ACHN (cell line): ENCODE measurements around the gene EFNA5.

Experiments
- DNase-seq: peaks from one replicate; pipeline ENCODE4 v3.0.0-alpha.2; 2015
- in situ Hi-C: cut with HindIII; loops from 2 replicates; pipeline ENCODE4 v1.10.0; 2017; ENCODE audit warnings: low sequenced_read_pairs, low pct_ligation_motif_present, low pct_unique_long_range_greater_than_20kb

Gene EFNA5

DNA sequence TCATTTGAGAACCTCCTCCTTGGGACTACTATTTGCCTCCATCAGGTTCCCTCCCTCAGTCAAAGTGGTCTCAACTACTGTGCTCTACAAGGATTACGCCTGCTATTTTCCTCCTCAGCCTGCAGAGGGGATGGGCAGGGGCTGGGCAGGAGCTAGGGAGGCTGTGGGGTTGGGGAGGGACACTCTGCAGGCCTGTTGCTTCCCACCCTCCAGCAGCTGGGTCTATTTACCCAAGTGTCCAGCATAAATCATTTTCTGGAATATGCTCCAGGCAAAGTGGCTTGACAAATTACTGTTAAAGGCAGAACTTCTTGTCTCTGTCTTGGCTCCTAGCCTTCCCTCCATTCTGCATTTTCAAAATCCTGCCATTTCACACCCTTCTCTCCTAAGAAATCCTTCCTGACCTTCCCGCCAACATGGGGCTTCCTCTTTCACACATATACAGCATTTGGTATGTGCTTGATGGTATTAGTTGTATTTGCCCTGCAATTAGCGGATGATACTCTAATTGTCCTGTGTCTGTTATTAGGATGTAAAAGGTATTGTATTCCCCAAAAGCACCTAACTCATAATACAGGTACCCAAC, 106.7 kb downstream of the EFNA5 start:
- in situ Hi-C loops, result no loop called here
- DNase-seq, result no peak

DNA sequence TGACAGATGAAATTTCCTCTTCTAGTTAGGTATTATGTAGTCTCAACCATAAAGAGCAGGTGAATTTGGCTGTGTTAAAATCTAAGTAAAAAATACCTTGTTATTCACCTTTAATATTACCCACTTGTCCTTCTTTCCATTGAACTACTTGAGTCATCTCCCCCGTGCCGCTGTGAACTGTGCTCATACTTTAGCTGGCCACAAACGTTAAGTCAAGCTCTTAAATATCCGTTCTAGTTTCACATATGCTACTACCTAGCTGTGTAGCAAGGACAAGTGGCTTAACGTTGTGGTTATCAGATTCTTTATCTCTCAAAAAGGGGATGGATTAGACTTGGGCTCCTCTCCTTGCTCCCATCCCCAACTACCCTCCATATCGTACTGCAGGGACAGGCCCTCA, 110.4 kb downstream of the EFNA5 start:
- in situ Hi-C loops, result no loop called here
- DNase-seq, result no peak

DNA sequence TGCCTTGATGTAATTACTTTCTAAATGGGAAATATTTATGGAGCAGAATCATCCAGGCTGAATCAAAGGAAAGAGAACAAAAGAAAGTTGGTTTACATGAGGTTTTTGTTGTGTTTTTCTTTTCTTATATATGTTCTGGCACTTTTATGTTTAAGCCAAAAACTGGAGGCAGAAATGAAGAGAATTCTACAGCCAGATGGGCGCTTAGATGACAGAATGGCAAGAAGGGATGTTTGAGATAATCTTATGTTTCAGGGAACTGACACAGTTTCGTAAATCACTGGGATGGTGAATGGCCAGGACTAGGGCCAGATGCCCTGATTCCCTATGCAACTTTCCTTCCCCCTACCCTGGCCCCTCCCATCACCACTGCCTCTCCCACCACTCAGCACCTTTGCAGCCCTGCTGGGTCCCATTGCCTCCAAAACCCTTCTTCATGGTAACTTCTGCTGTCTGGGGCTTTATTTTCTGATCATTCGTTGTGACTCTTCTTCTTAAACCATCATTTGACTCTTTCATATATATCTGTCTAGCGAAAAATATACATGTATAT, 111.8 kb downstream of the EFNA5 start:
- no peak for DNase-seq
- in situ Hi-C loops, result no loop called here

DNA sequence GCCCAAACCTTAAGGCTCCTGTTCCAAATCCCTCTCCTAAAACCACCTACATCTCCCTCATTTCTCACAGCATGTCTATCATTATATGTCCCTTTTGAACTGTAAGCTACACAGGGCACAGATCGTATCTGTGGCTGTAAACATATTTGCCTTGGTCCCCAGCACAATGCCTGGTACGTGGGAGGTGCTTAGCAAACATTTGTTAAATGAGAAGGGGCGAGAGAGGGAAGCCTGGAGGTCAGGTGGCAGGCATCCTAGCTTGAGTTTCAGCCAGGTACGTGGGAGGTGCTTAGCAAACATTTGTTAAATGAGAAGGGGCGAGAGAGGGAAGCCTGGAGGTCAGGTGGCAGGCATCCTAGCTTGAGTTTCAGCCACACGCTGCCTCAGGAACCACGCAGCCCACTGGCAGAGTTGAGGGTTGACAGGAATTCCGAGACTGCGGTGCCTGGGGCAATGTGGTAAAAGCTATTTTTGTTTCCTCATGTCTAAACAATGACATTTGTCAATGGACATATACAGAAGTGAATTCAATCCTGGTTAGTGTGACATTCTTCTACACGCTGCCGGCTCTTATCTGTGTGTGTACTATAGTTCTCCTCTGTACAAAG, 113.6 kb downstream of the EFNA5 start:
- DNase-seq, result no peak
- in situ Hi-C loops, result no loop called here

DNA sequence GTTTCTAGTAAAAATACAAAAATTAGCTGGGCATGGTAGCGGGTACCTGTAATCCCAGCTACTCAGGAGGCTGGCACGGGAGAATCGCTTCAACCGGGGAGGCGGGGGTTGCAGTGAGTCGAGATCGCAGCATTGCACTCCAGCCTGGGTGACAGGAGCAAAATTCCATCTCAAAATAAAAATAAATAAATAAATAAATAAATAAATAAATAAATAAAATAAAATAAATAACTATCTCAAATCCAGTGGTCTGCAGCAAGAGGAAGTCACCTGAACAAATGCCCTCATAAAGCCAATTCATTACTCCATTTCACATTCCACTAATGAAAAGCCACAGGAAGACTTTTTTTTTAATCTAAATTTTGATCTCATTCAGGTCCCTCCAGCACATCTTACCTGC, 114.2 kb downstream of the EFNA5 start:
- no peak for DNase-seq
- in situ Hi-C loops, result no loop called here

DNA sequence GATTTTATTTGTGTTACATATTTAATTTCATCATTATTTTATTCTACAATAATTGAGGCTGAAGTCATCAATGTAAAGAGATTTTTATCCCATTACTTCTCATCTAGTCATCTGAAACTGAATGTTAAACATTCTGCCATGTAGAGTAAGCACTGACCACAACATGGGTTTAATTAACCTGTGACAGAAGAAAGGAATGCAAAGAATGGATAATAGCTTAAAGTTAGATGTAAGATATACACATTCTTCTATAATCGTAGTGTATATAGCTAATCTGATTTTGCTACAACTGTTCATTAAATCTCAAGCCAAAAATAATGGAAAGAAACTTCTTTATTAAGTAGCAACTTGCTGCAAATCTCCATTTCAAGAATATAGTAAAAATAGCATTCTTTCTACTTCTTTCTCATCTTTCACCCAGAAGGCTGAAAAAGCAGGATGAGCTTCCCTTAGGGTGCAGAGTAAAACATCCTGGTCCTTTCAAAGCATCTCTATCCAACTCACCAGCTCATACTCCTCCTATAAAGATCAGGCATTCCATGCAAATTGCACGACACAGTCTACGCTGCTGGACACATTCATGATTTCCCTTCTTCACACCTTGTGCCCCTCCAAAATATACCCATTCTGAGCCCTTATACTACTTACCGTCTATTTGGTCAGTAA, 115.2 kb downstream of the EFNA5 start:
- DNase-seq, result peak; percentile 19
- in situ Hi-C loops, result no loop called here

DNA sequence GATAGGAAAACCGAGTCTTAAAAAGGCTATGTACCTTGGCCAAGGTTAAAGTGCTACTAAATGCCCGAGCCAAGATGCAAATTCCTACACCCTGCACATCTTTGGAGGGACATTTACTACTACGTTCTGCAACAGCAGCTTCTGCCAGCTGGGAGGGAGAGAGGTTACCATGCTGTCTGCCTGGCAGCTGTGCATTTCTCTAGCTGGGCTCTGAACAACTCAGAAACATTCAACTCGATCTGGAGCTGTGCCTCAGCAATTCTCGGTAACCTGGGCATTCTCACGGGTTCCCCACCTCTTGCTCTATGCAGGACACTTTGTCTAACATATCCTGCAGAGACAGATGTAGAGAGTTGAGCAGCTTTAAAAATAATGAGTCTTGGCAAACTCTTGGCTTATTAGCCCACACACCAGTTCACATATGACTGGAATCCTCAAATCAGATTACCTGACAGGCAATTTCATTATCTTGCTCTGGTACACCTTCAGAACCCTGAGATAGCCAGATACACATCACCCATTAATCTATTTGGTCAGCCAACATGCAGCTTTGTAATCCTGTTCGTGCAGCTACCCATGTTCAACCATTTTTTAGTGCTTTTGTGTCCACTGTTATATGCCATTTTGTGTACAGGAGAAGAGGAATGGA, 115.8 kb downstream of the EFNA5 start:
- no peak for DNase-seq
- in situ Hi-C loops, result no loop called here

DNA sequence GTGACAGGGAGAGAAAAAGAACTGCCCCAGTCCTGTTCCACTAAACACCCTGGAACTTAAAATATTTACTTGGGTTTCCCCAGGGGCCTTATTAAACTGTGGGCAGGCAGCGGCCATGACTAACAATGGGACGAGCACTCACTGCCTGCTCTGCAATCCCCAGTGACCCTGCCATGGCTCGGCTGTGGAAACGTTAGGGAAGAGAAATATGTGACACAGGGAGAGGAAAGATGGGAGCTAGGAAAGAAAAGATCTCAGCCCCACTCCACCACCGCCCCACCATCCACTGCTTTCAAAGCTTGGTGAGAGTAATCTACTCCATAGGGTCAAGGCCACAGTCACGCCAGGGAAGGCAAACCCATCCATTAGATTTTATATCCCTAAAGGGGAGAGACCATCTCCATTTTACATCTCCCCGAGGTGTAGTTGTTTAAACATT, 117.6 kb downstream of the EFNA5 start:
- in situ Hi-C loops, result no loop called here
- no peak for DNase-seq

DNA sequence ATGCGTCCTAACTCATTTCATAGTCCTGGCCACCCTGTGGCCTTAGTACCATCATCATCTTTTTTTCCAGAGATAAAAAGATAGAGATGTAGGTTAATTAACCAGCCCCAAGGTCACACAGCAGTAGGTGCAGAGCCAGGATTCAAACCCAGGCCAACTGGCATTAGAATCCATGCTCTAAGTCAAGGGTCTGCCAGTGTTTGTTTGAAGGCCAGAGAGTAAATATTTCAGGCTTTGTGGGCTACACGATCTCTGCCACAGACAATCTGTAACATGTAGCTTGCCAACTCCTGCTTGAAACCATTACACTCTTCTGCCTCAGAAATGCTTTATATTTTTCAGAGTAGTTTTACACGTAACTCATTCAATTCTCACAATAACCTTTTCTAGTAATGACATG, 119.6 kb downstream of the EFNA5 start:
- no peak for DNase-seq
- in situ Hi-C loops, result no loop called here

DNA sequence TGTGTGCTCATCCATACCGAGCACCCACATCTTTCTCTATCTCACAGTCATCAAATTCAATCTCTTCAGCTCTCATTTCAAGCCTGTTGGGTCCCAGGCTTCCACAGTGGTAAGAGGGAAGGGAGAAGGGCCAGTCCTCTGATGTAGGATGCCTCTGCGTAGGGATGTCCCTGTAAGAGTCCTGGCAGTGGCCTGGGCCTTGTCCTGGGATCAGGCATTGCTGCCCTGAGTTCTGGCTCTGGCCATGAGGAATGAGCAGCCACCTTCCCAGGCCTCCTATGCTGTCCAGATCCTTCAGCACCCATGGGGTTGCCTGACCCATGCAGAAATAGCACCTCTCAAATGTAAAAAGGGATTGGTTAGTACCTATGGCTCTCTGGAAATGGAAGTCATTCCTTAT, 121.2 kb downstream of the EFNA5 start:
- no peak for DNase-seq
- in situ Hi-C loops, result no loop called here

DNA sequence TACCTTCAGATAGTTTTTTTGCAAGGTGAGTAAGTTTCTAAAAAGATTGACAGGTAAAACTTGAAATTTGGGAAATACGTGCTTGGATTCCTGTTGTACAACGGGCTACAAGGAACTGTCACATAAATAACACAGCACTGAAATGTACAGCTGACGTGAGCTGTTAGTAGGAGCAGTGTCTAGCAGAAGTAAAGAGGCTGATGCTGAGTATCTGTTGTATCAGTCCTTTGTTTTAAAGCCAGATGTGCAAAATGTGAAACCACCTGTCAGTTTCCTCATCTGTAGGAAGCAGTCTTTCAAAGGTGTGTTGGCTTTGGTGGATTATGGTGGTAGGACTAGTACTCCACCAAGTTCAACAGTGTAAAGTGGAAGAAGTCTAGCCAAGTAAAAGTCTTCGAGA, 122.3 kb downstream of the EFNA5 start:
- DNase-seq, result no peak
- in situ Hi-C loops, result no loop called here

DNA sequence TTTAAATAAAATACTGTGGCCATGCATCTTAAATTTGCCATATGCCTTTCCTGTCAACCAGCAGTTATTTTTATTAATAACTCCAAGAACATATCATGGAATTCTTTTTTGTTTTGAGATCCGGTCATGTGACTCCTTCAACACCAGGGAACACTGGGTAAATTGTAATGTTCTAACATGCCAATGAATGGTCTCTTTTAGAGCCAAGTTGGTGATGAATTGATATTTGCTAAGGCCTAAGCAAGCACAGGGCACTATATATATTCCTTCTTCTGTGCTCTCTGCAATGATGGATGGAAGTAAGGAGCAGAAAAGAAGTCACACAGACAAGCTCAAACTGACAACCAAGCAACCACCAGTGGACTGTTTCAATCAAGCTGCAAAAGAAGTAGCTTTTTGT, 124.0 kb downstream of the EFNA5 start:
- in situ Hi-C loops, result no loop called here
- no peak for DNase-seq

DNA sequence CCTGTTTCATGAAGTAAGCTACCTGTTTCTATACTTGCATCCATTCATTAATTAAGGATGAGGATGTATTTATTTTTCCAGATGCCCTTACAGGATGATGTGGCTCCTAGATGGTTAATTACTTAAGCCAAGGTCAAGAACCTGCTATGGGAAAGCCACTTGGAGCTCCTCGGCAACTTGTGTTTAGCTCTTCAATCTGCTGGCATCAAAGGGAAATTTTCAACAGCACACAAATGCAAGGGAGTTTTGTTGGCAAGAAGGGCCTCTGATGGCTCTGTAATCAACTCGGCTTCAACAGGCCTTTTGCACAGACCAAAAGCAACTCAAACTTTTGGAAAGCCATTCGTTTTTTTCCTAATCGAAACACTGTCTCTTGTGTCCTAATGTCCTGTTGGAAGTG, 125.3 kb downstream of the EFNA5 start:
- no peak for DNase-seq
- in situ Hi-C loops, result no loop called here

DNA sequence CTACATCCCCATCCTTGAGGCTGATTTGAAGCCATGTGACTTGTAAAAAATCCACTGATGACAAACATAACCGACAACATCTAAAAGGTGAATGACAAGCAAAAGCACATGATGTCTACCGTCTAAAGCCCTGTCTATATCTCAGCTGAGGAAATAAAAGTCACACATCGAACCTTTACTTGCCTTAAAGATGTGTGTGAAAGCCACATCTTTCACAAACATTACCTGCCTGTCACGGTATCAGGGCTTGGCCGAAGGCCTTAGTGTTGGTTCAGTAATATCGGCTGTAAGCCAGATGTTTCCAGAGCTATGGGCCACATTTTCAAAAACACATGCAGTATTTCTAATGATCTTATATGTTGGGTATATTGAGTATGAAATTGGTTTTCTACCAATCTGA, 125.8 kb downstream of the EFNA5 start:
- in situ Hi-C loops, result no loop called here
- DNase-seq, result no peak

DNA sequence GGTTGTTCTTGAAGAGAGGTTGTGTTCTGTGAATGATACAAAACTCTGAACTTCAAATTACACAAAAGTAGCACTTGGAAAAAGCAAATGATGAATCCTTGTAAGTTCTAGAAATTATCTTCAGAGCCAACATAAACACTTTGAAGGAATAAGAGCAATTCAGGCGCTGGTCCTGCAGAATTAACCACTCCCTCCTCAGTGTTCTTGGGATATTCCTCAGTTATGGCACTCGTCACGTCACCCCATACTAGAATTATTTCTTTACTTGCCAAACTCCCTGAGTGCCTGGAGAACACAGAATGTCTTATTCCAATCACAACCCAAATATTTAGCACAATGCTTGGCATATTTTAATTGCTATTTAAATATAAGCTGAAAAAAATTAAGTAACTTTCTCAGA, 126.3 kb downstream of the EFNA5 start:
- in situ Hi-C loops, result no loop called here

DNA sequence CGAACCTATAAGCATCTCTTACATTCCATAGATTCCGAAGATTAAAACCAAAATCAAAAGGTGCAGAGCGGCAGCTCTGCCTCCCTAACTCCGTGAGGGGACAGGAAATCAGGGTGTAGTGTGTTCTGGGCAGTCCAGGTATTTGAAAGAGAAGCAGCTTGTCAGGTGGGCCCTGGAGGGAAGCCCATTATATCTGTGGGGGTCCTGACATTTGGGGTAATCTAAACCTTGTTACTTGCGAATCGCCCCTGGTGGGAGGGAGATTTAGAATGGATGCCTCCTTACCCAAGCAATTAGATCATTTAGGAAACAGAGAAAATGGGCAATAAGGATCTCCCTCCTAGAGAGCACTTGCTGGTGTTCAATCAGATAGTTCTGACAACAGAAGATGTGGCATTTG, 126.9 kb downstream of the EFNA5 start:
- in situ Hi-C loops, result no loop called here
- DNase-seq, result no peak

More for the DNA sequence above, 126.3 kb downstream of the EFNA5 start:
- no peak for DNase-seq

DNA sequence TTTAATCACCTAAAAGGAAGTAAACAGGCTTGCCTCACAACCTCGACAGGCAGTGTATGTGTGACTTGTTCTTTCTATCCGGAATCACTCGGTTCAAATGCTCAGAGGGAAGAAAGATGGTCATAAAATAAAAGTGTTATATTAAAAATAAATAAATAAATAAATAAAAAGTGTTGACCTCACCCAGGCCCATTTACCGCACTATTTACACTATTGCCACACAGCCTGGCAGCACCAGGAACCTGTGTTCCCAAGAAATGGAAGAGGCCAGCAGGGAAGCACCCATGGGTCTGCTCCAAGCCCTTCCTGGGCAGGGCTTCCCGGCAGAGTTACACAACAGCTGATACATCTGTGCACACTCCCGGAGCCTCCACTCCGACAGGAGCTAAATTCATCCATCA, 127.9 kb downstream of the EFNA5 start:
- DNase-seq, result peak; percentile 62
- in situ Hi-C loops, result no loop called here

DNA sequence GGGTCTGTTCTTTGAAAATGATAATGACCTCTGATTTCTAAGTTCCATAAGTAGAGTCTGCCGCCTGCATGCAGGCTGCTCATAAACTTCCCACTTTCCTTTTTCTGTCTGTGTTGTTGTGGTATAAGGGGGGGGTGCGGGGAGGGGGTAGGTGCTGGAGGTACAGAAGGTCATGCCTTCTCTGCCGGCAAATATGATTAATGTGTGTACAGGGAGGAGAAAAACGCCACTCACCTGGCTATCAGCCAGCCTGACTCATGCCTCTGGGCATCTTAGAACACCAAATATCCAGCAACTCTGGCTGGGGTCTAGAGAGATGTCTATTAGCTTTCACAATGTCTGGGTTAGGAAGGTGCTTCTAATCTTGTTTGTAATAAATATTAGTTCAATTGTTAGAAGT, 128.3 kb downstream of the EFNA5 start:
- in situ Hi-C loops, result no loop called here
- peak; percentile 91 for DNase-seq

DNA sequence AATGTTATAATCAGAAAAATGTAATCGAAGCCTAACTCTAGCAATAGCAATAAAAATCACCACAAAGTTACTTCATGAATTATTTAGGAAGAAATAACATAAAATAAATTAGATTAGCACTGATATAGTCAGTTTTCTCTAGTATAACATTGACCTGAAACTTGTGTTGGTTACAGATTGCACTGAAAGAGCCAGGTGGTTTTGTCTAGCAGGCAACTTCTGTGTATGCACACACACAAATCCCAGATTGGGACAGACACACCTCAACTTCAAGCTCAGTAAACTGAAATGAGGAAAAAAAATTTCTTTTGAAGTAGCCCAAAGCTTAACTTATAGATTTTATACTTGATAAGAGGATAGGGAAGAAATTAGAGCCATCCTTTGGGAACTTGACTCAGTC, 129.3 kb downstream of the EFNA5 start:
- DNase-seq, result peak; percentile 13
- in situ Hi-C loops, result no loop called here
